Nephron (organoid): Measurements from ENCODE around the gene KLC4.

ENCODE experiments used
- H3K27ac Mint-ChIP-seq, 3 experiments: 2 replicates each; pipeline ENCODE4 v1.8.0; 2020; ENCODE audit warnings: mixed read lengths in 3 of 3, mild to moderate bottlenecking in 2 of 3, moderate library complexity in 1 of 3
- H3K27me3 Mint-ChIP-seq: 2 replicates; pipeline ENCODE4 v1.8.0; 2021; ENCODE audit warnings: low read depth, mild to moderate bottlenecking, moderate library complexity, mixed read lengths
- H3K36me3 Mint-ChIP-seq: 2 replicates; pipeline ENCODE4 v1.8.0; 2020; ENCODE audit warnings: low read depth, mixed read lengths
- H3K4me1 Mint-ChIP-seq: 2 replicates; pipeline ENCODE4 v1.8.0; 2020; ENCODE audit warnings: mixed read lengths
- H3K4me3 Mint-ChIP-seq, 3 experiments: 2 replicates each; pipeline ENCODE4 v1.8.0; 2020; ENCODE audit warnings: mild to moderate bottlenecking in 3 of 3, mixed read lengths in 3 of 3, moderate library complexity in 2 of 3
- H3K9me3 Mint-ChIP-seq: 2 replicates; pipeline ENCODE4 v1.8.0; 2020; ENCODE audit warnings: mixed read lengths
- CTCF ChIP-seq, 3 experiments: fragments of 200-600 bp; sonication (generic); IDR thresholded peaks; one replicate each; pipeline ENCODE4 v1.5.0; 2021; ENCODE audit warnings: antibody characterized with exemption in 3 of 3; ENCODE audit not compliant: unreplicated experiment in 3 of 3

The KLC4 gene

GRCh38 chr6:43050981-43051380, 8.4 kb upstream of the KLC4 start:
- Mint-ChIP-seq H3K4me3 (peak overlapping the region; percentile 18 to 98 (median 97)), H3K27me3 (no peaks in the 10 kb centered on the region), H3K9me3 (no peaks in the 10 kb centered on the region), H3K27ac (peak overlapping the region in 2 of 3 experiments; percentile 2 to 50), H3K4me1 (peaks cover 41% of the 10 kb centered on the region), H3K36me3 (peaks cover 61% of the 10 kb centered on the region)
- no peak for TF ChIP-seq CTCF (IDR thresholded peaks at IDR 0.05; ENCODE audit: unreplicated experiment in 3 of 3)

GRCh38 chr6:43052225-43052841, 7.1 kb upstream of the KLC4 start:
- no peak for TF ChIP-seq CTCF (IDR thresholded peaks at IDR 0.05; ENCODE audit: unreplicated experiment in 3 of 3)
- Mint-ChIP-seq H3K9me3 (no peaks in the 10 kb centered on the region), H3K36me3 (peaks cover 53% of the 10 kb centered on the region), H3K4me1 (peaks cover 41% of the 10 kb centered on the region), H3K27ac (peak overlapping the region; percentile 98 to 99 (median 99)), H3K4me3 (peak overlapping the region; percentile 96 to 98 (median 97)), H3K27me3 (no peaks in the 10 kb centered on the region)

GRCh38 chr6:43052842-43053544, 6.4 kb upstream of the KLC4 start:
- peaks cover 43% of the 10 kb centered on the region for H3K4me1 Mint-ChIP-seq

GRCh38 chr6:43053545-43054205, 5.8 kb upstream of the KLC4 start, which contains the start of gene CUL7:
CUL7 (minus strand) TSS chr6:43053851; CDS start chr6:43052788, 1,063 bp downstream.
- Mint-ChIP-seq H3K27me3 (no peaks in the 10 kb centered on the region), H3K36me3 (peaks cover 59% of the 10 kb centered on the region), H3K9me3 (no peaks in the 10 kb centered on the region), H3K27ac (peak within 1 kb of the TSS; percentile 98 to 99 (median 99)), H3K4me1 (peaks cover 50% of the 10 kb centered on the region), H3K4me3 (peak within 1 kb of the TSS; percentile 96 to 98 (median 97))
- no peak for TF ChIP-seq CTCF (IDR thresholded peaks at IDR 0.05; ENCODE audit: unreplicated experiment in 3 of 3)

More at GRCh38 chr6:43052842-43053544, 6.4 kb upstream of the KLC4 start:
- H3K27me3 Mint-ChIP-seq = no peaks in the 10 kb centered on the region
- peaks cover 54% of the 10 kb centered on the region for H3K36me3 Mint-ChIP-seq
- H3K4me3 Mint-ChIP-seq = peak overlapping the region; percentile 96 to 98 (median 97)
- H3K27ac Mint-ChIP-seq = peak overlapping the region; percentile 98 to 99 (median 99)
- no peak for TF ChIP-seq CTCF (IDR thresholded peaks at IDR 0.05; ENCODE audit: unreplicated experiment in 3 of 3)
- H3K9me3 Mint-ChIP-seq = no peaks in the 10 kb centered on the region

- no peaks in the 10 kb centered on the region for H3K27me3 Mint-ChIP-seq
- H3K27ac Mint-ChIP-seq = peak overlapping the region; percentile 98 to 99 (median 99)
- no peaks in the 10 kb centered on the region for H3K9me3 Mint-ChIP-seq
- H3K36me3 Mint-ChIP-seq = peaks cover 55% of the 10 kb centered on the region
- H3K4me1 Mint-ChIP-seq = peaks cover 57% of the 10 kb centered on the region
- H3K4me3 Mint-ChIP-seq = peak overlapping the region; percentile 96 to 98 (median 97)
- no peak for TF ChIP-seq CTCF (IDR thresholded peaks at IDR 0.05; ENCODE audit: unreplicated experiment in 3 of 3)
Observed at GRCh38 chr6:43054206-43054943, 5.1 kb upstream of the KLC4 start.
